ENCODE measurements around the gene ELMO1. TPM values are rescaled to one million over a fixed set of nuclear protein-coding genes. Genes with fewer than 3 reads are reported as not detected.

The ELMO1 gene
- total and polyA plus RNA-seq, 10 donors: 26.0 to 494 (median 201) TPM

DNA sequence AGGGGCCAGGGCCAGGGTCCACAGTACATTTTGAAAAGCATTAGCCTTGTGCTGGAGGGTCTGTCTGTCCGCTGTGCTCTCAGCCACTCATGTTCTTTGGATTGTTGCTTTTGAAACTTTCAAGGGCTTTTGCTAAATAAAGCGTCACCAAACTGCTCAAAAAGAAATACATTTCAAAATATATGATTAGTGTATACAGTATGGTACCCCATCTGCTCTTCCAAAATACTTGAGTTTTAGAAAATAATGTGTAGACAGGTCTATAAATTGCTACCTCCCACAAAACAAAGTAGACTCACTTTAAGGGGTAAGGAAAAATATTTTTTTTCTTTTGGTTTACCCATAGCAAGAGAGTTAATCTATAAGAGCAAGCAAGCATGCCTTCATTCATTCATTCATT is 530.1 kb downstream of the ELMO1 start:
- Histone ChIP-seq H3K9me3 (peaks cover 0 to 6% (median 0%) of the 10 kb centered on the region in 8 donors), H3K27ac (no peak overlapping the region), H3K4me1 (peaks cover 0 to under 1% (median 0%) of the 10 kb centered on the region in 6 donors), H3K27me3 (replicated peaks in 1 of 7) (no peaks in the 10 kb centered on the region), H3K4me3 (no peak overlapping the region), H3K36me3 (peaks cover 0 to 30% (median 0%) of the 10 kb centered on the region in 6 donors)
- no peak for DNase-seq
- TF ChIP-seq POLR2A (IDR thresholded peaks at IDR 0.05) (no peak), POLR2AphosphoS5 (IDR thresholded peaks at IDR 0.05) (no peak)
- TF ChIP-seq, protein P1, sequence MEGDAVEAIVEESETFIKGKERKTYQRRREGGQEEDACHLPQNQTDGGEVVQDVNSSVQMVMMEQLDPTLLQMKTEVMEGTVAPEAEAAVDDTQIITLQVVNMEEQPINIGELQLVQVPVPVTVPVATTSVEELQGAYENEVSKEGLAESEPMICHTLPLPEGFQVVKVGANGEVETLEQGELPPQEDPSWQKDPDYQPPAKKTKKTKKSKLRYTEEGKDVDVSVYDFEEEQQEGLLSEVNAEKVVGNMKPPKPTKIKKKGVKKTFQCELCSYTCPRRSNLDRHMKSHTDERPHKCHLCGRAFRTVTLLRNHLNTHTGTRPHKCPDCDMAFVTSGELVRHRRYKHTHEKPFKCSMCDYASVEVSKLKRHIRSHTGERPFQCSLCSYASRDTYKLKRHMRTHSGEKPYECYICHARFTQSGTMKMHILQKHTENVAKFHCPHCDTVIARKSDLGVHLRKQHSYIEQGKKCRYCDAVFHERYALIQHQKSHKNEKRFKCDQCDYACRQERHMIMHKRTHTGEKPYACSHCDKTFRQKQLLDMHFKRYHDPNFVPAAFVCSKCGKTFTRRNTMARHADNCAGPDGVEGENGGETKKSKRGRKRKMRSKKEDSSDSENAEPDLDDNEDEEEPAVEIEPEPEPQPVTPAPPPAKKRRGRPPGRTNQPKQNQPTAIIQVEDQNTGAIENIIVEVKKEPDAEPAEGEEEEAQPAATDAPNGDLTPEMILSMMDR (IDR thresholded peaks at IDR 0.05 in 8 of 11, conservative IDR thresholded peaks at IDR 0.05 in 3 of 11): no peak
- intact Hi-C loops (cut with DNase I; ENCODE audit: low total_unique reads): no loop called here
- WGBS, 5 donors: 93 to 100% (median 97%) methylated on average over 2 of the region's 2 CpGs

DNA sequence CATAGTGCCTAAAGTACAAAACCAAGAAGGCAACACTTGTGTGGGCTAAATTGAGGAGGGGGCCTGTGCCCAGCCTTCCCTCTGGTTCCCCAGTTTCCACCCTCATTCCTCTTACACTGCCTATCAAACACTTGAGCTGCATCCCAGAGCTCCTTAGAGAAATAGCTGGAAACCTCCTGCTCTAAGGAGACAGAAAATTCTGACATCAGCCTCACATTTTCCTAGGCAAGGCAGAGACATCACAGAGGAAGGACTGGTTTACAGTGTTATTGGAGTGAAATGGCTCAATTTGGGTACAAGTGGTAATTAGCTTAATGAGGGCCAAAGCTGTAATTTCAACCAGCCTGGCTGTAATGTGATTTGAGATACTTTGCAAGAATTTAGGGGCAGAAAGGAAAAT is 532.0 kb downstream of the ELMO1 start:
- peaks cover 0 to 6% (median 0%) of the 10 kb centered on the region in 8 donors for H3K9me3 ChIP-seq
- peaks cover 0 to 31% (median 0%) of the 10 kb centered on the region in 6 donors for H3K36me3 ChIP-seq
- intact Hi-C loops (cut with DNase I; ENCODE audit: low total_unique reads): no loop called here
- H3K27ac ChIP-seq: no peak overlapping the region
- TF ChIP-seq POLR2A (IDR thresholded peaks at IDR 0.05): no peak
- no peak for TF ChIP-seq POLR2AphosphoS5 (IDR thresholded peaks at IDR 0.05)
- TF ChIP-seq, protein P1 (IDR thresholded peaks at IDR 0.05 in 8 of 11, conservative IDR thresholded peaks at IDR 0.05 in 3 of 11): no peak
- H3K4me1 ChIP-seq: no peaks in the 10 kb centered on the region
- no peak overlapping the region for H3K4me3 ChIP-seq
- no peaks in the 10 kb centered on the region for H3K27me3 ChIP-seq (replicated peaks in 1 of 7)
- no peak for DNase-seq

DNA sequence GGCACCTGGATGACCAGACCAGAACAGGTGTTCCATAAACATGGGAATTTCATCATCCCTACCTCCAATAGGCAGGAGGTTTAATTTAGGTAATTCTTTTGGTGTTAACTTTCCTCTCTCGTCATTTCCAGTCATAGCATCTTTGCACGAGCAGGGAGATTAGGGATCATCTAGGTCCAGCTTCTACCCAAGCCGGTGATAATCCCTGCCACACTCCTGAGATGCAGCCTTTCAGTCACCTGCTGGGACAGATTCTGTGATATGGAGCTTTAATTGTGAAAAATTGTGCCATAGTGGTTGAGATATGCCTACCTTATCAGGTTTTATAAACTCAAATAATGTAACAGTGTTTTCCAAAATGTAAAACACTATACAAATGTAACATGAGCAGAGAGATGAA is 532.5 kb downstream of the ELMO1 start:
- TF ChIP-seq, protein P1 (IDR thresholded peaks at IDR 0.05 in 8 of 11, conservative IDR thresholded peaks at IDR 0.05 in 3 of 11): no peak
- TF ChIP-seq POLR2AphosphoS5 (IDR thresholded peaks at IDR 0.05) (no peak), POLR2A (IDR thresholded peaks at IDR 0.05) (no peak)

DNA sequence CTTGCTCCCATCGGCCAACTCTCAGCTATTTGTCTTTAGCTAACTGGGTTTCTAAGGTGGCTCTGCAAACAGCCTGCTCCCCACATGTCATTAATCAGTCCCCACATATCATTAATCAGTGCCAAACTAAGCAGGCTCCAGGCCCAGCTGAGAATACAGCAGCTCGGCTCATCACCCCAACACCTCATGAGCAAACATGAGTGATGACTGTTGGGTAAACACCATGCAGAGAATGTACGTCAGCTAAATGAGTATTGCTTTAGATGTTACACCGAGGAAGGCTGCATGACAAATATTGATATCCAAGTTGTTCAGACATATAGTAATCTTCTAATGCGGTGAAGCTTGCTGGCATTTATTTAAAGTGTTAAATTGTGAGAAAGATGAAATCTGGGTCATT is 536.9 kb downstream of the ELMO1 start:
- no peaks in the 10 kb centered on the region for H3K27me3 ChIP-seq (replicated peaks in 1 of 7)
- DNase-seq: no peak
- peaks cover 0 to 5% (median 0%) of the 10 kb centered on the region in 6 donors for H3K4me1 ChIP-seq
- peaks cover 0 to 39% (median 0%) of the 10 kb centered on the region in 6 donors for H3K36me3 ChIP-seq
- H3K27ac ChIP-seq: no peak overlapping the region
- no peaks in the 10 kb centered on the region for H3K9me3 ChIP-seq
- H3K4me3 ChIP-seq: no peak overlapping the region
- no peak for TF ChIP-seq POLR2A (IDR thresholded peaks at IDR 0.05)
- TF ChIP-seq, protein P1 (IDR thresholded peaks at IDR 0.05 in 8 of 11, conservative IDR thresholded peaks at IDR 0.05 in 3 of 11): no peak
- TF ChIP-seq POLR2AphosphoS5 (IDR thresholded peaks at IDR 0.05): peak in 1 of 3 donors; percentile 7
- intact Hi-C loops (cut with DNase I; ENCODE audit: low total_unique reads): no loop called here
- WGBS, 5 donors: 89 to 96% (median 95%) methylated on average over 5 of the region's 5 CpGs

More for the DNA sequence above, 532.5 kb downstream of the ELMO1 start:
- Histone ChIP-seq H3K27me3 (replicated peaks in 1 of 7) (no peaks in the 10 kb centered on the region), H3K9me3 (peaks cover 0 to 4% (median 0%) of the 10 kb centered on the region in 8 donors), H3K27ac (no peak overlapping the region), H3K4me3 (no peak overlapping the region), H3K4me1 (no peaks in the 10 kb centered on the region), H3K36me3 (peaks cover 0 to 32% (median 0%) of the 10 kb centered on the region in 6 donors)
- no peak for DNase-seq
- 79 to 98% (median 84%) methylated on average over 3 of the region's 3 CpGs for WGBS, 5 donors
- intact Hi-C loops (cut with DNase I; ENCODE audit: low total_unique reads): no loop called here

Data from spleen (tissue), 11 donors.